ENCODE results near the gene ACKR2. TPM values are rescaled to one million over a fixed set of nuclear protein-coding genes. Genes with fewer than 3 reads are reported as not detected.

ACKR2 gene
- total and polyA plus RNA-seq, 8 donors, result 0.15 to 2.4 (median 0.50) TPM; not detected in 3

DNA sequence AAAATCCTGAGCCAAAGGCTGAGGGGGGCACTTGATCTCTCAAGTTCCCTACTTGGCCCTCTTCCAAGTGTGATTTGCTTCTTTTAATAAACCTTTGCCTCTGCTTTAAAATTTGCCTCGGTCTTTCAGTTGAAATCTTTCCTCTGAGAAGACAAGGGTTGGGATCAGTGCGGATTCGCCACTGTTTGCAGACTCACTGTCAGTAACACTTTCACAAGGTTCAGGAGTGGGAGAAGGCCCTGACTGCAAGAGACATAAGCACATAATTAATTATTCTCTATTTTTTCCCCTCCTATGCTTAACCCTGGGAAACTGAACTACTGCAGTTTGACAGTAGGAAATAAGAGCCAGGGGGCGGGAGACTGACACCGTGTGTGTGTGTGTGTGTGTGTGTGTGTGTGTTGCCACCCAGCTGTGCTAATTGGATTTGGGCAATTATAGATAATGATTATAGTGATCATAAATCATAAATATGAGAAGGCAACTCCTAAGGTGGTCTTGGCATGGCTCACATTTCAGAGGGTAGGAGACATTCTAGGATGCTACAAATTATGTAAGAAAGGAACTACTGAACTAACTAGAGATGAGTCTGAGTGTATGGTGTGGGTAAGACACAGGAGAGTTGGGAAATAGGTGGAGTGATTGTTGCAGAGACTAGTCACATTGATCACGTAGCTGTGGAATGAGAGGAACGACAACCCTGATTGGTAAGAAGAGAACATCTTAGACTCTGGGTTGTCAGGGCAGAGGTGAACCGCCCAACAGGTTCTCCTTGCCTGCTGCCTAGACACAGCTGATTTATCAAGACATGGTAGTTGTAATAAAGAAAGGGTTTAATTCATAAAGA is 91.2 kb downstream of the ACKR2 start:
- Histone ChIP-seq H3K4me1 (peaks cover 0 to 4% (median 1%) of the 10 kb centered on the region in 4 donors), H3K4me3 (no peak overlapping the region), H3K36me3 (no peaks in the 10 kb centered on the region), H3K9me3 (no peaks in the 10 kb centered on the region), H3K27me3 (no peaks in the 10 kb centered on the region), H3K27ac (no peak overlapping the region)
- WGBS, 5 donors, result 73 to 82% (median 80%) methylated on average over 8 of the region's 8 CpGs
- intact Hi-C loops (cut with DNase I; ENCODE audit: low total_unique reads), result no loop called here
- DNase-seq, result no peak
- TF ChIP-seq POLR2A (IDR thresholded peaks at IDR 0.05) (no peak), POLR2AphosphoS5 (IDR thresholded peaks at IDR 0.05) (no peak), EP300 (IDR thresholded peaks at IDR 0.05) (no peak)
- TF ChIP-seq, protein P1, sequence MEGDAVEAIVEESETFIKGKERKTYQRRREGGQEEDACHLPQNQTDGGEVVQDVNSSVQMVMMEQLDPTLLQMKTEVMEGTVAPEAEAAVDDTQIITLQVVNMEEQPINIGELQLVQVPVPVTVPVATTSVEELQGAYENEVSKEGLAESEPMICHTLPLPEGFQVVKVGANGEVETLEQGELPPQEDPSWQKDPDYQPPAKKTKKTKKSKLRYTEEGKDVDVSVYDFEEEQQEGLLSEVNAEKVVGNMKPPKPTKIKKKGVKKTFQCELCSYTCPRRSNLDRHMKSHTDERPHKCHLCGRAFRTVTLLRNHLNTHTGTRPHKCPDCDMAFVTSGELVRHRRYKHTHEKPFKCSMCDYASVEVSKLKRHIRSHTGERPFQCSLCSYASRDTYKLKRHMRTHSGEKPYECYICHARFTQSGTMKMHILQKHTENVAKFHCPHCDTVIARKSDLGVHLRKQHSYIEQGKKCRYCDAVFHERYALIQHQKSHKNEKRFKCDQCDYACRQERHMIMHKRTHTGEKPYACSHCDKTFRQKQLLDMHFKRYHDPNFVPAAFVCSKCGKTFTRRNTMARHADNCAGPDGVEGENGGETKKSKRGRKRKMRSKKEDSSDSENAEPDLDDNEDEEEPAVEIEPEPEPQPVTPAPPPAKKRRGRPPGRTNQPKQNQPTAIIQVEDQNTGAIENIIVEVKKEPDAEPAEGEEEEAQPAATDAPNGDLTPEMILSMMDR (IDR thresholded peaks at IDR 0.05), result no peak

DNA sequence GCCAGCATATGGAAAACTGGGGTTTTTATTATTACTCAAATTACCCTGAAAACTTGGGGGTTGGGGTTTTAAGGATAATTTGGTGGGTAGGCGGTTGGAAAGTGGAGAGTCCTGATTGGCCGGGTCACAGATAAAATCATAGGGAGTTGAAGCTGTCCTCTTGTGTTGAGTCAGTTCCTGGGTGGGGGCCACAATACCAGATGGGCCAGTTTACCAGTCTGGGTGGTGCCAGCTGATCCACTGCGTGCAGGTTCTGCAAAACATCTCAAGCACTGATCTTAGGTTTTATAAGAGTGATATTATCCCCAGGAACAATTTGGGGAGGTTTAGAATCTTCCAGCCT is 91.8 kb downstream of the ACKR2 start:
- H3K27ac ChIP-seq, result no peak overlapping the region

DNA sequence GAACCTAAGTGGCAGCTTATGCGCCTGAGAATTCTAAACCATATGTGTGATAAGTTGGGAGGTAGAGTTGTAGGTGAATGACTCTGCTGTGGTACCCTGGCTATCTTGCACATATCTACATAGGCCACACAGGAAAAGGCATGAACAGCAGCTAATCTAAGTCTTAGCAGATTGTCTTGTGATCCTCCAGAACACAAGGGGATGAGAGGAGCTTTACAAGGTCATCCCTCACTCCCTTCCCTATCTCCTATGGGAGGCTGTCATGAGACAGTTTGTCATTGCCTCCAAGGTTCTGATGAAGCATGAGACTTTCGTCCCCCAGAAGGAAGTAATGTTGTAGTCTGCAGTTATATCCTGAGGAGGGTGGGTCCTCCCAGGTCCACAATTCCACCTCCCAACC is 93.0 kb downstream of the ACKR2 start:
- 58 to 73% (median 69%) methylated on average over 2 of the region's 2 CpGs for WGBS, 5 donors
- intact Hi-C loops (cut with DNase I; ENCODE audit: low total_unique reads), result no loop called here
- H3K36me3 ChIP-seq, result no peaks in the 10 kb centered on the region
- H3K4me1 ChIP-seq, result peaks cover 8 to 20% (median 18%) of the 10 kb centered on the region in 4 donors
- H3K4me3 ChIP-seq, result no peak overlapping the region
- peaks cover 0 to 9% (median 4%) of the 10 kb centered on the region in 3 donors for H3K27me3 ChIP-seq
- no peak overlapping the region for H3K27ac ChIP-seq
- DNase-seq, result no peak
- TF ChIP-seq, protein P1 (IDR thresholded peaks at IDR 0.05), result no peak
- TF ChIP-seq POLR2A (IDR thresholded peaks at IDR 0.05), result no peak
- no peak for TF ChIP-seq EP300 (IDR thresholded peaks at IDR 0.05)
- no peak for TF ChIP-seq POLR2AphosphoS5 (IDR thresholded peaks at IDR 0.05)
- no peaks in the 10 kb centered on the region for H3K9me3 ChIP-seq

More for the DNA sequence above, 91.8 kb downstream of the ACKR2 start:
- WGBS, 5 donors, result 40 to 70% (median 50%) methylated on average over 3 of the region's 3 CpGs
- intact Hi-C loops (cut with DNase I; ENCODE audit: low total_unique reads), result no loop called here
- no peaks in the 10 kb centered on the region for H3K9me3 ChIP-seq
- peaks cover 0 to 4% (median 3%) of the 10 kb centered on the region in 3 donors for H3K27me3 ChIP-seq
- H3K4me1 ChIP-seq, result peaks cover 0 to 10% (median 7%) of the 10 kb centered on the region in 4 donors
- DNase-seq, result peak in 1 of 2 donors; percentile 35
- H3K4me3 ChIP-seq, result no peak overlapping the region
- H3K36me3 ChIP-seq, result no peaks in the 10 kb centered on the region
- TF ChIP-seq POLR2AphosphoS5 (IDR thresholded peaks at IDR 0.05), result no peak
- no peak for TF ChIP-seq EP300 (IDR thresholded peaks at IDR 0.05)
- TF ChIP-seq, protein P1 (IDR thresholded peaks at IDR 0.05), result no peak
- no peak for TF ChIP-seq POLR2A (IDR thresholded peaks at IDR 0.05)

DNA sequence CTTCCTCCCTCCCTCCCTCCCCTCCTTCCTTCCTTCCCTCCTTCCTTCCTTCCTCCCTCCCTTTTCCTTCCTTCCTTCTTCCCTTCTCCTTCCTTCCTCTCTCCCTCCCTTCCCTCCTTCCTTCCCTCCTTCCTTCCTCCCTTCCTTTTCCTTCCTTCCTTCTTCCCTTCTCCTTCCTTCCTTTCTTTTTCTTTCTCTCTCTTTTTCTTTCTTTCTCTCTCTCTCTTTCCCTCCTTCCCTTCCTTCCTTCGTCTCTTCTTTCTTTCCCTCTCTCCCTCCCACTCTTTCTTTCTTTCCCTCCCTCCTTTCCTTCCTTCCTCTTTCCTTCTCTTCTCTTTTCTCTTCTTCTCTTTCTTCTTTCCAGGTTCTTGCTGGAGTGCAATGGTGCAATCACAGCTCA is 94.8 kb downstream of the ACKR2 start:
- DNase-seq, result no peak
- 87 to 96% (median 93%) methylated on average over 1 of the region's 1 CpG for WGBS, 5 donors
- Histone ChIP-seq H3K4me1 (peaks cover 10 to 26% (median 19%) of the 10 kb centered on the region in 4 donors), H3K27ac (no peak overlapping the region), H3K36me3 (peaks cover 0 to 13% (median 7%) of the 10 kb centered on the region in 4 donors), H3K4me3 (no peak overlapping the region), H3K9me3 (no peaks in the 10 kb centered on the region), H3K27me3 (peaks cover 0 to 9% (median 4%) of the 10 kb centered on the region in 3 donors)
- TF ChIP-seq, protein P1 (IDR thresholded peaks at IDR 0.05), result no peak
- TF ChIP-seq POLR2AphosphoS5 (IDR thresholded peaks at IDR 0.05), result no peak
- no peak for TF ChIP-seq EP300 (IDR thresholded peaks at IDR 0.05)
- no peak for TF ChIP-seq POLR2A (IDR thresholded peaks at IDR 0.05)
- intact Hi-C loops (cut with DNase I; ENCODE audit: low total_unique reads), result no loop called here

Data from stomach (tissue), 9 donors.